MM.1S (cell line): ENCODE results near the gene SSBP4.

Source experiments
- DNase-seq: peaks from one replicate; pipeline ENCODE4 v3.0.0-alpha.2; 2015
- H2AFZ ChIP-seq: fragments of 300-600 bp; sonication (generic); 2 replicates; pipeline ENCODE4 v1.6.0; 2016; ENCODE audit warnings: antibody characterized with exemption, low read length
- H3F3A ChIP-seq: fragments of 300-600 bp; sonication (generic); 2 replicates; pipeline ENCODE4 v1.6.1; 2016; ENCODE audit warnings: mild to moderate bottlenecking, antibody characterized with exemption, low read length, moderate library complexity, mixed read lengths; ENCODE audit not compliant: insufficient read depth
- H3K27ac ChIP-seq: fragments of 300-600 bp; sonication (generic); 2 replicates; pipeline ENCODE4 v1.5.1; 2016; ENCODE audit warnings: mild to moderate bottlenecking, low read length
- H3K27me3 ChIP-seq: fragments of 300-600 bp; sonication (generic); replicated peaks from 2 replicates; pipeline ENCODE4 v1.6.0; 2016; ENCODE audit warnings: low read length; ENCODE audit not compliant: insufficient read depth
- H3K36me3 ChIP-seq: fragments of 300-600 bp; sonication (generic); replicated peaks from 2 replicates; pipeline ENCODE4 v1.6.1; 2016; ENCODE audit warnings: mild to moderate bottlenecking, low read length, mixed read lengths; ENCODE audit not compliant: insufficient read depth
- H3K4me1 ChIP-seq: fragments of 300-600 bp; sonication (generic); 2 replicates; pipeline ENCODE4 v1.6.1; 2016; ENCODE audit warnings: low read length, mixed read lengths
- H3K4me2 ChIP-seq: fragments of 300-600 bp; sonication (generic); 2 replicates; pipeline ENCODE4 v1.6.0; 2016; ENCODE audit warnings: low read depth, low read length
- H3K4me3 ChIP-seq: fragments of 300-600 bp; sonication (generic); 2 replicates; pipeline ENCODE4 v1.5.1; 2016; ENCODE audit warnings: low read length, mixed read lengths
- H3K79me2 ChIP-seq: fragments of 300-600 bp; sonication (generic); 2 replicates; pipeline ENCODE4 v1.6.1; 2016; ENCODE audit warnings: mixed run types, low read length, mixed read lengths
- H3K9ac ChIP-seq: fragments of 300-600 bp; sonication (generic); 2 replicates; pipeline ENCODE4 v1.6.1; 2016; ENCODE audit warnings: low read length, mixed read lengths
- H3K9me2 ChIP-seq: fragments of 300-600 bp; sonication (generic); replicated peaks from 2 replicates; pipeline ENCODE4 v1.6.1; 2016; ENCODE audit warnings: mild to moderate bottlenecking, low read length, mixed read lengths; ENCODE audit not compliant: insufficient read depth
- H3K9me3 ChIP-seq: fragments of 300-600 bp; sonication (generic); replicated peaks from 2 replicates; pipeline ENCODE4 v1.6.1; 2016; ENCODE audit warnings: mild to moderate bottlenecking, low read length, mixed read lengths; ENCODE audit not compliant: insufficient read depth
- H4K20me1 ChIP-seq: fragments of 300-600 bp; sonication (generic); 2 replicates; pipeline ENCODE4 v1.6.1; 2016; ENCODE audit warnings: mild to moderate bottlenecking, low read length, moderate library complexity, mixed read lengths; ENCODE audit not compliant: insufficient read depth
- EZH2 ChIP-seq: fragments of 300-600 bp; sonication (generic); optimal IDR thresholded peaks from 2 replicates; pipeline ENCODE3; 2017; ENCODE audit warnings: low read depth, mild to moderate bottlenecking, antibody characterized with exemption, low read length, mixed read lengths
- EZH2phosphoT487 ChIP-seq: fragments of 300-600 bp; sonication (generic); IDR thresholded peaks from 2 replicates; pipeline ENCODE4 v1.6.1; 2018; ENCODE audit warnings: antibody characterized with exemption, low read length
- TF ChIP-seq, protein P1 (sequence below): fragments of 300-600 bp; sonication (generic); IDR thresholded peaks from 2 replicates; pipeline ENCODE4 v1.5.1; 2016; ENCODE audit warnings: antibody characterized with exemption, low read length, mixed read lengths

SSBP4 gene

DNA sequence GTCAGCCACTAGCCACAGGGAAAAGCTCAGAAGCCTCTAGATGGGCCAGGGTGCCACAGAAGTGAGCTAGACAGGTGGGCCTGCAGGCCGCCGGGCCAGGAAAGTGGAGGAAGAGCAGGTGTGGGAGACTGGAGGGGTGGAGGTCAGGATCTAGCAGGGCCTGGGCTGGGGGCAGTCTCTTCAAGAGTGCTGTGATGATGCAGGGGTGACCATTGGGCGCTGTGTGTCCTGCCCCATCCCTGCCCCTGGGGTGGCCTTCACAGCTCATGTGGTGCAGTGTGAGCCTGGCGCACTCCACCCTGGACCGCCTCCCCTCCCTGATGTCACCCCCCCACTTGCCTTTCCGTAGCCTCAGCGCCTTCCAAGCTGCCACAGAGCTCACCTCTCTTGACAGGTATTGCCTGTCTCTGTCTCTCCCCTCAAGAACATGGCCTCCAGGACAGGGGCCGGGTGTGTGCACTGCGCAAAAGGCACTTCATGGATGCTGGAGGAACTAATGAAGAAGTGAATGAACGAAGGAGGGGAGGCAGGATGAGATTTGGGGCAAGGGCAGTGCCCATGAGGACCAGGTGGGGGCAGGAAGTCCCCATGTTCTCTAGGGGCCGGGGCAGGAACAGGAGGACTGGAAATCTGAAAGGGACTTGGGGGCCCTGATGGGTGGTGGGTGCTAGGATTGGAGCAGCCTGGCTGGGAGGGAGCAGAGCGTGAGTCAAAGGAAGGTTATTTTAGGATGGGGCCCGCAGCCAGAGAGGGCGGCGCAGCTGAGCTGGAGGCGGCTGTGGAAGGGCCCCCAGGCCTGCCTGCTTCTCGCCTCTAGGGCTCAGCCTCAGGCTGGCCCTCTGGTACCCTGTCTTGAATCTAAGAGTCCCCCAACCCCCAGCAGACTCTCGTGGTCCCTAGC, 6.6 kb downstream of the SSBP4 start:
- TF ChIP-seq EZH2phosphoT487 (no peak), EZH2 (no peak)
- TF ChIP-seq, protein P1, sequence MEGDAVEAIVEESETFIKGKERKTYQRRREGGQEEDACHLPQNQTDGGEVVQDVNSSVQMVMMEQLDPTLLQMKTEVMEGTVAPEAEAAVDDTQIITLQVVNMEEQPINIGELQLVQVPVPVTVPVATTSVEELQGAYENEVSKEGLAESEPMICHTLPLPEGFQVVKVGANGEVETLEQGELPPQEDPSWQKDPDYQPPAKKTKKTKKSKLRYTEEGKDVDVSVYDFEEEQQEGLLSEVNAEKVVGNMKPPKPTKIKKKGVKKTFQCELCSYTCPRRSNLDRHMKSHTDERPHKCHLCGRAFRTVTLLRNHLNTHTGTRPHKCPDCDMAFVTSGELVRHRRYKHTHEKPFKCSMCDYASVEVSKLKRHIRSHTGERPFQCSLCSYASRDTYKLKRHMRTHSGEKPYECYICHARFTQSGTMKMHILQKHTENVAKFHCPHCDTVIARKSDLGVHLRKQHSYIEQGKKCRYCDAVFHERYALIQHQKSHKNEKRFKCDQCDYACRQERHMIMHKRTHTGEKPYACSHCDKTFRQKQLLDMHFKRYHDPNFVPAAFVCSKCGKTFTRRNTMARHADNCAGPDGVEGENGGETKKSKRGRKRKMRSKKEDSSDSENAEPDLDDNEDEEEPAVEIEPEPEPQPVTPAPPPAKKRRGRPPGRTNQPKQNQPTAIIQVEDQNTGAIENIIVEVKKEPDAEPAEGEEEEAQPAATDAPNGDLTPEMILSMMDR: no peak
- Histone ChIP-seq H3K79me2 (no peaks in the 10 kb centered on the region), H3K4me3 (no peak overlapping the region), H3K4me2 (no peak overlapping the region), H3K9me2 (no peaks in the 10 kb centered on the region), H3F3A (no peaks in the 10 kb centered on the region), H2AFZ (no peak overlapping the region), H3K4me1 (peaks cover 4% of the 10 kb centered on the region; the same call in 1 of the 2 replicates), H3K36me3 (no peaks in the 10 kb centered on the region), H4K20me1 (no peaks in the 10 kb centered on the region), H3K27me3 (no peaks in the 10 kb centered on the region), H3K27ac (no peak overlapping the region), H3K9me3 (no peaks in the 10 kb centered on the region), H3K9ac (no peak overlapping the region)
- no peak for DNase-seq

DNA sequence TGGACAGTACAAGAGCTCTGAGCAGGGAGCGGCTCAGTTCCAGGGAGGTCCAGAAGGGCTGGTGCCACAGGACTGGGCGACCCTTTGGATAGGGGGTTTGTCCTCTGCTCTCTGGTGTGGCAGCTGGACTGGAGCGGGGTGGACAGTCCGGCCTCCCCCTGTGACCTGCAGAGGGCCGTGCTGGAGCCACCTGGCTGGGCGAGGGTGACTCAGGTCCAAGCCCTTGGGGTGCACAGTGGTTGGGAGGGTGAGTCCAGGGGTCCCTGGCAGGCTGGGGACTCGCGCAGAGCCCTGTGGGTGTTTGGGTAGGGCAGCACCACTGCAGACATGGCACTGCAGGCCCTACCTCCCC, 7.2 kb downstream of the SSBP4 start:
- Histone ChIP-seq H3K4me3 (no peak overlapping the region), H4K20me1 (no peaks in the 10 kb centered on the region), H3K9ac (no peak overlapping the region), H3K79me2 (no peaks in the 10 kb centered on the region), H3K4me1 (peaks cover 4% of the 10 kb centered on the region; the same call in 1 of the 2 replicates), H3K27me3 (no peaks in the 10 kb centered on the region), H3F3A (no peaks in the 10 kb centered on the region), H3K27ac (no peak overlapping the region), H3K36me3 (no peaks in the 10 kb centered on the region), H3K9me3 (no peaks in the 10 kb centered on the region), H2AFZ (no peak overlapping the region), H3K4me2 (no peak overlapping the region), H3K9me2 (no peaks in the 10 kb centered on the region)
- TF ChIP-seq, protein P1: no peak
- TF ChIP-seq EZH2: no peak
- TF ChIP-seq EZH2phosphoT487: no peak
- no peak for DNase-seq

DNA sequence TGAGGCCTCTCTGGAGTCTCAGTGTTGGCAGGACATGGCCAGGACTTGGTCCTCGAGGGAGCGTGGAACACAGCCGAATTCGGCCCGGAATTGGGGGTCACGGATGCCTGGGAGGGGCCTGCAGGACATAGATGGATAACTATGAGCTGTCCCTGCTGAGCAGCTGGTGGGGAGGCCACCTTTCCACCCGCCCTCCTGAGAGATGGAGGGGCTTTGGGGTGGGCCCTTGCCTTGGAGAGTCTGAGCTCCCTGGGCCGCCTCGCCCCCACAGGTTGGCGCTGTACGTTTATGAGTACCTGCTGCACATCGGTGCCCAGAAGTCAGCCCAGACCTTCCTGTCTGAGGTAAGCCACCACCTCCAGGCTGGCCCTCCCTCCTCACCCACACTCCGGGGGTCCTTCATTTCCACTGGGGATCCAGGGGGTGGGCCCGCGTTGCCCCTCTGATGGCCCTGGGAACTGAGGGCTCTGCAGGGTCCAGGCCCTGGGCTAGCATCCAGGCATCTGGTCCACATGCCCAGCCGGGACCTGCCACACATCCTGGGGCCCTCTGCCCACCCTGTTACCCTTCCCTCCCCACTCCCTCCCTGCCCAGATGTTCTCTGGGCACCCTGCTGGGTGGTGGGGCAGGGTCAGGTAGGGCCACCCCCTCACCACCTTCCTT, 8.0 kb downstream of the SSBP4 start:
- TF ChIP-seq EZH2 (no peak), EZH2phosphoT487 (no peak)
- TF ChIP-seq, protein P1: no peak
- H3K36me3 ChIP-seq: no peaks in the 10 kb centered on the region
- H3K79me2 ChIP-seq: no peaks in the 10 kb centered on the region
- no peak overlapping the region for H2AFZ ChIP-seq
- no peak overlapping the region for H3K27ac ChIP-seq
- H3K4me1 ChIP-seq: peaks cover 4% of the 10 kb centered on the region; the same call in 1 of the 2 replicates
- H3K9ac ChIP-seq: no peak overlapping the region
- H3K4me2 ChIP-seq: no peak overlapping the region
- H3K9me2 ChIP-seq: no peaks in the 10 kb centered on the region
- no peaks in the 10 kb centered on the region for H4K20me1 ChIP-seq
- no peak overlapping the region for H3K4me3 ChIP-seq
- no peak for DNase-seq
- H3K27me3 ChIP-seq: no peaks in the 10 kb centered on the region
- no peaks in the 10 kb centered on the region for H3K9me3 ChIP-seq
- H3F3A ChIP-seq: no peaks in the 10 kb centered on the region
